ENCODE results near the gene ZRANB3.
A peak's percentile ranks its signal among the peaks of the same experiment; 100 is the strongest.
"Not testable (repeated sequence)": the region's sequence is repeated elsewhere in the genome, so short reads cannot be mapped to it uniquely, and the experiment has no call there.

ZRANB3 gene
- total RNA-seq = 3.4 to 8.3 reads per million in 2 donors

DNA sequence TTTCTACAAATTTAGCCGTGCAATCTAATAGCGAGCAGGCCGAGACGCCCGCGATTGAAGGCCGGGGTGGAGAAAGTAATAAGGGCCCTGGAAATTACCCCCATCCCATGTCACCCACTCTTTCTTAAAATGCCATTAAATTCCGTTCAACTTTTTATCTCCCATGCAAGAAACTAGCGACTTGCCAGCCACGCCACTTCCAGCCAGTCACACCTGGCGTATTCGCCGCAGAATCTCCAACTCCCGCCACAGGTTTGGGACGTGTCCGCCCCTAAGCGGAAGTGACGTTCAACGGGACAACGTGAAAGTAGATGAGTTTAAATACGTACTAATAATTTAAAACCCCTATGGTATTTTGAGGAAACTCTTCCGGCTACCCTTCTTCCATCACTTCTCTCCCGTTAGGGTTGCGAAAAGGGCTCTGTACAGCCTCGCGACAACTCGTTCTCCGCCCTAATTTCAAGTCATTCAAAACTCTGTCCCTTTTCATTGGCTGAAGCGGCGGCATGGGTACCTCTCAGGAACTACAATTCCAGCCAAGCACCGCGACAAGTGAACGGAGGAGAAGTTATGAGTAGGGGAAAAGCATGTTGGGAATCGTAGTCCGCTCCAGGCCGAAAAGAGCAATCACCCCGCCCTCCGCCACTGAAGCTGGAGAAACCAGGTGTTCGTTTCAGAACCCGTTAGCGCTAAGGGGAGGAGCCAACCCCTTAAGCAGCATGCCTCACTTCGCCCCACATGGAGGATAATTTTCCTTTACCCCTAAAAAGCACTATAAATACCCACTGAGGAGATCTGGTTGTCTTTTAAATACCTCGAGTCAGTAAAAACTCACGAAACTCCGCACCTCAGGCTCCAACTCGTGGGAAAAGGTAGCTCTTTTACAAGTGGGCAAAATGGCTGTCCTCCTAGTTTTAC, at the start of gene ZRANB3:
Gene ZRANB3, minus strand, starts transcription at position 906 of the 918 bp plus-strand sequence.
- DNase-seq = peak; percentile 74 to 99 (median 93)

DNA sequence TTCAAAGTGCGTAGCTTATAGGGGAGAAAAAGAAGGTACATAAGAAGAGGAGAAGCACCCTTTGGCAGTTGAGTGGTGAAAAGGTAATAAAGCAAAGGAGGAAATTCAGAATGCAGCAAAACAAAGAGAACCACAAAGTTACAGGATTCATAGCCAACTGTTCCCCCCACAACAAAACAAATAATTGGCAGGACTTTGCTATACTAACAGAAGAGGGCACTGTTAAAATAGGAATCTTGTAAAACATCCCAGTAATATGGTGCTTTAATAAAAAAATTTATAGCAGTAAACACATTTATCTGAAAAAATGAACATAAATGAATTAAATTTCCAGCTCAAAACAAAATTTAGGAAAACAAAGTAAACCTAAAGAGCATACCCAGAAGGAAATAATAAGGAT, 42.6 kb upstream of the ZRANB3 start:
- no peak for DNase-seq

DNA sequence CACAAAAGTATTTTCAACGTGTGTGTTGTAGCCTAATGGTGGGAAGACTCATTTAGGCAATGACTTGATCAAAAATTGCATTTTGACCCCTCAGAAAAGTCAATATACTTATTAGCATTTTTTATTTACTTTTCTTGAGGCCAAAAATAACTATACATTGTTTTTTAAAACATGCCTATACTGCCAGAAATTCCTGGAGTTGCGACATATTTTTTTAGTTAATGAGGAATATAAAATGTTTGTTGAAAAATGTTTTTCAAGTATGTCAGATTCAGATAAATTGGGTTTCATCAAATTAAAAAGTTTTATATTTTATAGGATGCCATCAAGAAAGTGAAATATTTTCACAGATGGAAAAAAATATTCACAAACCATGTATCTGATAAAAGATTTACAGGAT, 39.9 kb upstream of the ZRANB3 start:
- no peak for DNase-seq

GRCh38 chr2:135563793-135564192, 32.8 kb upstream of the ZRANB3 start:
- DNase-seq = no peak

- DNase-seq = no peak
Measured at GRCh38 chr2:135561925-135562324, 30.9 kb upstream of the ZRANB3 start.

- no peak for DNase-seq
Measured at GRCh38 chr2:135557530-135557929, 26.5 kb upstream of the ZRANB3 start.

GRCh38 chr2:135555311-135555710, 24.3 kb upstream of the ZRANB3 start:
- DNase-seq = no peak

DNA sequence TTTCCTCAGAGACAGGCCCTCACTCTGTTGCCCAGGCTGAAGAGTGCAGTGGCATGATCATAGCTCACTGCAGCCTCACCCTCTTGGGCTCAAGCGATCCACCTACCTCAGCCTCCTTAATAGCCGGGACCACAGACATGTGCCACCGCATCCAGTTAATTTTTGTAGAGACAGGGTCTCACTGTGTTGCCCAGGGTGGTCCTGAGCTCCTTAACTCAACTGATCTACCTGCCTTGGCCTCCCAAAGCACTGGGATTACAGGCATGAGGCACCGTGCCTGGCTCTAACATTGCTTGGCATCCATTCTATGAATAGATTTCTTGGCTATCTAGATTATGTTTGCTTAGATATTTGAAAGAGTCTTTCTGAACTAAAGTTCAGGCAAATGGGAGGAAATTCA, 21.9 kb upstream of the ZRANB3 start:
- DNase-seq = no peak

DNA sequence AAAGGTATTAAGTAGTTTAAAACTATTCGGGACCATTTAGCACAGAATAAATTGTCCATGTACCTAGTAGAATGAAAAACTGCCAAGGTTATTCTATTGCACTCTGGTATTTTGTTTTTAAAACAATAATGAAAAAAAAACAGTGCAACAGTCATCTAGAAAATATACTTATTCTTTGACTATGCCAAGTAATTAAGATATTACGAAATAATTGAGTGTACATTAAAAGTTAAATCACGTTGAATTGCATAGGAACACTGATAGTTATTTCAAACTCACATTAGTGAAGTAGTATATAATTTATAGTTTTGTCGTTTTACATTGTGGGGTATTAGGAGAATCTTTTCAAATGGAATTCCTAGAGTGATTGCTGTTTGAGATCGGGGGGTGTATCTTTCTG, 20.3 kb upstream of the ZRANB3 start:
- no peak for DNase-seq

- DNase-seq = no peak
Measured at GRCh38 chr2:135547311-135547710, 16.3 kb upstream of the ZRANB3 start.

- DNase-seq = peak in 1 of 5 experiments; percentile 92
Measured at GRCh38 chr2:135546436-135546835, 15.4 kb upstream of the ZRANB3 start.

DNA sequence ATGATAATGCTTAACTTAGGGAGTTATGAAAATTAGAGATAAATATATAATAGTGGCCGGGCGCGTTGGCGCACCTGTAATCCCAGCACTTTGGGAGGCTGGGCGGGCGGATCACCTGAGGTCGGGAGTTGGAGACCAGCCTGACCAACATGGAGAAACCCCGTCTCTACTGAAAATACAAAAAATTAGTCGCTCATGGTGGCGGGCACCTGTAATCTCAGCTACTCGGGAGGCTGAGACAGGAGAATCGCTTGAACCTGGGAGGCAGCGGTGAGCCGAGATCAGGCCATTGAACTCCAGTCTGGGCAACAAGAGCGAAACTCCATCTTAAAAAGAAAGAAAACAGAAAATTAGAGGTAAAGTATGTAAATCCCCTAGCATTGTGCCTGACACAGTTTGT, 2.5 kb upstream of the ZRANB3 start:
- not testable (repeated sequence) for DNase-seq

- no peak for DNase-seq
Measured at GRCh38 chr2:135532581-135532980, 1.6 kb upstream of the ZRANB3 start.

GRCh38 chr2:135531231-135532197, 496 bp upstream of the ZRANB3 start, which contains the start of gene R3HDM1:
R3HDM1 (plus strand) TSS chr2:135531484; CDS start chr2:135604846, 73,362 bp downstream.
- peak; percentile 79 to 100 (median 91) for DNase-seq

DNA sequence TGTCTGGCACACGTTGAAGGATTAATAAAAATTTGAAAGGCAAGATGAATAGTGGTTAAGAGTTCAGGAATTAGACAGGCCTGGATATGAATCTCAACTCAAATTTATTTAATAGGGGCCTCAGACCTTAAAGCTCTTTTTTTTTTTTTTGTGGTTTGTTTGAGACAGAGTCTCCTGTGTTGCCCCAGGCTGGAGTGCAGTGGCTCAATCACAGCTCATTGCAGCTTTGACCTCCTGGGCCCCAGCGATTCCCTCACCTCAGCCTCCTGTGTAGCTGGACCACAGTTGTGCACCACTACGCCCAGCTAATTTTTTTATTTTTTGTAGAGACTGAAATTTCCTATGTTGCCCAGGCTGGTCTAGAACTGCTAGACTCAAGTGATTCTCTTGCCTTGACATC, 3.0 kb downstream of the ZRANB3 start:
- no peak for DNase-seq

DNA sequence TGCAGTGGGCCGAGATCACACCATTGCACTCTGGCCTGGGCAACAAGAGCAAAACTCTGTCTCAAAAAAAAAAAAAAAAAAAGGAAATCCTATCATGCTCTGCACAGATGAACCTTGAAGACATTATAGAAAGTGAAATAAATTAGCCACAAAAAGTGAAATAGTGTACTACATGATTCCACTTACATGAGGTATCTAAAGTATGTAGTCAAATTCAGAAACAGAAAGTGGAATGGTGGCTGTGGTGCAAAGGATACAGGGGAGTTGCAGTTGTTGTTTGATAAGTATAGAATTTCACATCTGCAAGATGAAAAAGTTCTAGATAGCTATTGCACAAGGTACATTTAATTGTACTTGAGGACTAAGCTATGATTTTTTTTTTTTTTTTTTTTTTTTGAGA, 5.2 kb downstream of the ZRANB3 start:
- peak in 1 of 5 experiments; percentile 31 for DNase-seq

DNA sequence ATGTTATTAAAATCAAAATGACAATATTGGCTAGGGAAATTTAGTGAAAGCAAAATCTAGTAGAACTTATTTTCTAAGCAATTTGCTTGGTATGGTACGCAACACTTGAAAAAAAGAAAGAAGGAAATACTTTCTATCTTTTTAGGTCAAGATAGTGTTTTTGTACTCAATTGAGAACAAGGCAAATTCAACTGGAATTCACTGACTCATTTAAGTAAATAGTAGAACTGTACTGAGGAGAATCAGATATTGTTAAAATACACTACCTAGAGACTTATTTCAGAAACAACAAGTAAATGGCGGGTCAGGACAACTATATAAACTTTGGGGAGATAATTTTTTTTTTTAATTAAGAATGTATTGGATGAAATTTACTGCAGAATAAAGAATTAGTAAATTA, 18.9 kb downstream of the ZRANB3 start:
- no peak for DNase-seq

DNA sequence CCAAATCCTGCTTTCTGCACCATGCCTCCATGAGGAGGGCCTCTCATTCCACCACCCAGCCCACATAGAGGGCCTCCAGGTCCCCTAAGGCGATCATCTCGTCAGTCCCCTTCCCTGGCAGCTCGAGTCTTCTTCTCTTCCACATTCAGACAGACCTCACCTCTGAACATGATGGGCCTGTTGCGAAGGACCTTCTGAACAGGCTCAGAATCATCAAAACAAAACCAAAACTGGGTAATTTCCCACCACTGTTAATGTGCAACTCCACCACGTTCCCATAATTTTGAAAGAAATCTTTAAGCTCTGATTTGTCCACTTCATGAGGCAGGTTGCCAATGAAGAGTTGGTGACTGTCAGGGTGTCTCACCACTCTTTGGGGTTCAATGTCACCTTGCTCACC, 20.4 kb downstream of the ZRANB3 start:
- no peak for DNase-seq

DNA sequence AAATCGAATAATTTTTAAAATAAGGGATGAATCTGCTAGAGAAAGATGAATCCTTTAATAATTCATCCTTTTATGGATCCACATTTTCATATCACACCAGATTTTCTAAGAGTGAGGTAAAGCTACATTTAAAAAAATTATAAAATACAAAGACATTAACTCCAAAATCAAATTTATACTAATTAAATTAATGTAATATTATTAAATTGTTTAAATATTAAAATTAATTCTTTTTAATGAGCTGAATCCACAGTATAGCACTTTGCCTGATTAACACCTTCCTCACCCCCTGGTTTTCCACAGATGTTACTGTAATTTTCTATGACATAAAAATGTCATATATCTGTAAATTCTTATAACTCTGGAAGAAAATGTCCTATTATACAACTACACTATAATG, 26.2 kb downstream of the ZRANB3 start:
- DNase-seq = no peak

DNA sequence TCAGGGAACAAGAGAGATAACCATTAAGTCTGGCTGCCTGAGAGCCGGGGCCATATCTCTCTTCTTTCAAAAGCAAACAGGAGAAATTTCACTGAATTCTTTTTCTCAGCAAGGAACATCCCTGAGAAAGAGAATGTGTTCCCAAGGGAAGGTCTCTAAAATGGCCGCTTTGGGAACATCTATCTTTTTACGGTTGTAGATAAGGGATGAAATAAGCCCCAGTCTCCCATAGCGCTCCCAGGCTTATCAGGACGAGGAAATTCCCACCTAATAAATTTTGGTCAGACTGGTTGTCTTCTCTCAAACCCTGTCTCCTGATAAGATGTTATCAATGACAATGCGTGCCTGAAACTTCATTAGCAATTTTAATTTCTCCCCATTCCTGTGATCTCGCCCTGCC, 32.4 kb downstream of the ZRANB3 start:
- DNase-seq = not testable (repeated sequence)

DNA sequence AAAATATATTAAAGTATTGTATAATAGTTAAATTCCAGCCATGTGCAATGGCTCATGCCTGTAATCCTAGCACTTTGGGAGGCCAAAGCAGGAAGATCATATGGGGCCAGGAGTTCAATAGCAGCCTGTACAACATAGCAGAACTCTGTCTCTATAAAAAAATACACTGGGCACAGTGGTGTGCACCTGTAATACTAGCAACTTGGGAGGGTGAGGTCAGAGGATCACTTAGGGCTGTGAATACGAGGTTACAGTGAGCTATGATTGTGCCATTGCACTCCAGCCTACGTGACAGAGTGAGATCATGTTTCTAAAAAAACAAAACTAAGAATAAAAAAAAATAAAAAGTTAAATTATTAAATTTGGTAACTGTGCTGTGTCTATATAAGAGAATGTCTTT, 36.1 kb downstream of the ZRANB3 start:
- DNase-seq = no peak

GRCh38 chr2:135494503-135494902, 36.5 kb downstream of the ZRANB3 start:
- no peak for DNase-seq

- DNase-seq = no peak
Measured at GRCh38 chr2:135490376-135490775, 40.6 kb downstream of the ZRANB3 start.
